ENCODE data around the gene TAX1BP1.

DNA sequence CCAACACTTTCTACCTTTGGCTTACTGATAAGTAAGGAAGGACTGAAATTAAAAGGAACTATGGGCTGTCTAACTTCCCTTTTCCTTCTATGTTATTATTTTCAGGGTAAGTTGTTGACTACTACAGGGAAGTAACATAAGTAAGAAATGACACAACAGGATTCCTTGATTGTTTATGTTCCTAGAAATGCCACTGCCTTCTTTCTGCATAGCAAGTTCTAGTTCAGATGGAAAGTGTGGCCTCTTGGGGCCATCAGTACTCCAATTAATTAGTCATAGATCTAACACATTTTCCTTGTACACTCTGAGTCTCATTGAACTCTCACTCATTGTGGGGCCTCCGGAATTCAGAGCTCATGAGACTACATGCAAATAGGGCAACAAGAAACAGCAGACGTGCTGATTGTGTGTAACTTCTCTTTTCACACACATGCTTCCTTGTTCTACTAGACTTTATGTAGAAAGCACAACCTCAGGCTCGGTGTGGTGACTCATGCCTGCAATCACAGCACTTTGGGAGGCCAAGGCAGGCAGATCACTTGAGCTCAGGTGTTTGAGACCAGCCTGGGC is 42.0 kb upstream of the TAX1BP1 start:
- no peak for TF ChIP-seq EZH2 (IDR thresholded peaks at IDR 0.05; ENCODE audit: insufficient read depth, poor library complexity, severe bottlenecking)
- no peak for TF ChIP-seq EZH2phosphoT487 (IDR thresholded peaks at IDR 0.05; ENCODE audit: insufficient read depth, low read depth)

All from GM23248 (cell line).